ENCODE measurements around the gene HK1.
A peak's percentile ranks its signal among the peaks of the same experiment; 100 is the strongest.

Gene HK1

DNA sequence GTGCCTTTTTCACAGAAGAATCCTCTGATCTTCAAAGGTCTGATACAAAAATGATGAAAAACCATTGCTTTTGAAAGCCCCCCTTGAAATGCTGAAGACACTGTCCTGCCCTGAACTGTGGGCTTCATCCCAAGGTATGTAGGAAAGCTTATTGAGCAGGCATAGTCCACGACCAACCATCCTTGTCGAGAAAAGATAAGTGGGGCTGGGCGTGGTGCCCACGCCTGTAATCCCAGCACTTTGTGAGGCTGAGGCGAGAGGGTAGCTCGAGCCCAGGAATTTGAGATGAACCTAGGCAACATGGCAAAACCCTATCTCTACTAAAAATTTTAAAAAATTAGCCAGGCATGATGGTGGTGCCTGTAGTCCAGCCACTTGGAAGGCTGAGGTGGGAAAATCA, 112.9 kb downstream of the HK1 start:
- Histone ChIP-seq H4K20me1 (ENCODE audit: insufficient read depth, low read length) (no peaks in the 10 kb centered on the region), H3K4me2 (ENCODE audit: low read length) (no peak overlapping the region), H3K4me3 (ENCODE audit: low read length) (no peak overlapping the region), H3K9ac (ENCODE audit: low read length) (no peak overlapping the region), H3K9me3 (ENCODE audit: insufficient read depth, low read length) (no peaks in the 10 kb centered on the region), H3K27ac (ENCODE audit: low read length) (no peak overlapping the region), H3K79me2 (ENCODE audit: low read length) (no peaks in the 10 kb centered on the region), H3K36me3 (replicated peaks; ENCODE audit: low read depth, low read length) (no peaks in the 10 kb centered on the region), H3K4me1 (ENCODE audit: low read length) (no peaks in the 10 kb centered on the region), H3K27me3 (ENCODE audit: low read depth, low read length) (no peaks in the 10 kb centered on the region), H2AFZ (ENCODE audit: low read depth, low read length) (no peak overlapping the region)
- TF ChIP-seq, protein P1, sequence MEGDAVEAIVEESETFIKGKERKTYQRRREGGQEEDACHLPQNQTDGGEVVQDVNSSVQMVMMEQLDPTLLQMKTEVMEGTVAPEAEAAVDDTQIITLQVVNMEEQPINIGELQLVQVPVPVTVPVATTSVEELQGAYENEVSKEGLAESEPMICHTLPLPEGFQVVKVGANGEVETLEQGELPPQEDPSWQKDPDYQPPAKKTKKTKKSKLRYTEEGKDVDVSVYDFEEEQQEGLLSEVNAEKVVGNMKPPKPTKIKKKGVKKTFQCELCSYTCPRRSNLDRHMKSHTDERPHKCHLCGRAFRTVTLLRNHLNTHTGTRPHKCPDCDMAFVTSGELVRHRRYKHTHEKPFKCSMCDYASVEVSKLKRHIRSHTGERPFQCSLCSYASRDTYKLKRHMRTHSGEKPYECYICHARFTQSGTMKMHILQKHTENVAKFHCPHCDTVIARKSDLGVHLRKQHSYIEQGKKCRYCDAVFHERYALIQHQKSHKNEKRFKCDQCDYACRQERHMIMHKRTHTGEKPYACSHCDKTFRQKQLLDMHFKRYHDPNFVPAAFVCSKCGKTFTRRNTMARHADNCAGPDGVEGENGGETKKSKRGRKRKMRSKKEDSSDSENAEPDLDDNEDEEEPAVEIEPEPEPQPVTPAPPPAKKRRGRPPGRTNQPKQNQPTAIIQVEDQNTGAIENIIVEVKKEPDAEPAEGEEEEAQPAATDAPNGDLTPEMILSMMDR (IDR thresholded peaks at IDR 0.05; ENCODE audit: low read depth, low read length): no peak
- TF ChIP-seq EZH2phosphoT487 (IDR thresholded peaks at IDR 0.05; ENCODE audit: low read depth): no peak

DNA sequence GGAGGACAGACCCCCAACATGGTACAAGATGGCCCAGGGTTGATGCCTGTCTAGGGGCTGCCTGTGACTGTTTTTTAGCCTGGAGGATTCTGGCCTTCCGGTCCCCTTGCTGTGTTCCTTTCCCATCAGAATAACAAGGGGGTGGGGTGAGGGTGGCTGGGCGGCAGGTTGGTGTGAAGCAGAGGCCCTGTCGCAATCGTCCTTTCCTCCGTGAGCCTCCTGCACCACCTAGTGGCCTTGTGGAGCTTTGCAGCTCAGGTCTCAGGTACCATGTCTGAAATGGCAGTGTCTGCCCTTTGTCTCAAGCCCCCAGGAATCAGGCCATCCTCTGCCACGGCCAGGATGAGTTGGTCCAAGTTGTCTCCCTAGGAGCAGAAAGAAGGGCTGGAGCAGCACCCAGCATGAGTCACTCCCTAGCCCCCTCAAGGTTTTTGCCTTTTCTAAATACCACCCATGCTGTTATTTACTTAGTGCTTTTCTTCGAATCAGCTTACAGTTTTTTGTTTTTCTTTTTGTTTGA, 114.2 kb downstream of the HK1 start:
- no peak overlapping the region for H3K4me3 ChIP-seq (ENCODE audit: low read length)
- H3K4me1 ChIP-seq (ENCODE audit: low read length): no peaks in the 10 kb centered on the region
- no peaks in the 10 kb centered on the region for H3K9me3 ChIP-seq (ENCODE audit: insufficient read depth, low read length)
- TF ChIP-seq, protein P1 (IDR thresholded peaks at IDR 0.05; ENCODE audit: low read depth, low read length): peak; percentile 70
- no peak for TF ChIP-seq EZH2phosphoT487 (IDR thresholded peaks at IDR 0.05; ENCODE audit: low read depth)
- H2AFZ ChIP-seq (ENCODE audit: low read depth, low read length): no peak overlapping the region
- H3K27ac ChIP-seq (ENCODE audit: low read length): no peak overlapping the region
- no peaks in the 10 kb centered on the region for H3K36me3 ChIP-seq (replicated peaks; ENCODE audit: low read depth, low read length)
- H3K4me2 ChIP-seq (ENCODE audit: low read length): no peak overlapping the region
- H3K79me2 ChIP-seq (ENCODE audit: low read length): no peaks in the 10 kb centered on the region
- no peaks in the 10 kb centered on the region for H3K27me3 ChIP-seq (ENCODE audit: low read depth, low read length)
- H4K20me1 ChIP-seq (ENCODE audit: insufficient read depth, low read length): no peaks in the 10 kb centered on the region
- H3K9ac ChIP-seq (ENCODE audit: low read length): no peak overlapping the region

DNA sequence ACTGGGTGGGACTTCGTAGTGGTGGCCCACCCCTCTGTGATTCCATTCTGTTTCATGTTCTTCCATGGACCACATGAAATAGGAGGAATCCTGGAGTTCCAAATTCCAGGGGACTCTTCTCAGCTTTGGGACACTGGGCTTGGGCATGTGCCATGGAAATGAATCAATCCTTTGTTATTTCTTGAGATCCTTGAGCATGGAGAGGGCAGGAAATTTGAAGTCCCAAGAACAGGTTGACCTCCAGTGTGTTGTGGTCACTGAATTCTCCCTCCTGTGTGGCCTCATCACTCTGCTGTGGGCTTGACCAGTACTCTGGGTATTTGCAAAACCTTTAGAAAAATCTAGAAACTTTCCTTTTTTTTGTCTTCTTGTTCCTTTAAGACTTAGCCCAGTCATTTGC, 115.7 kb downstream of the HK1 start:
- no peak overlapping the region for H3K4me3 ChIP-seq (ENCODE audit: low read length)
- no peak overlapping the region for H3K4me2 ChIP-seq (ENCODE audit: low read length)
- H3K36me3 ChIP-seq (replicated peaks; ENCODE audit: low read depth, low read length): no peaks in the 10 kb centered on the region
- TF ChIP-seq, protein P1 (IDR thresholded peaks at IDR 0.05; ENCODE audit: low read depth, low read length): no peak
- TF ChIP-seq EZH2phosphoT487 (IDR thresholded peaks at IDR 0.05; ENCODE audit: low read depth): no peak
- H3K27me3 ChIP-seq (ENCODE audit: low read depth, low read length): no peaks in the 10 kb centered on the region
- H2AFZ ChIP-seq (ENCODE audit: low read depth, low read length): no peak overlapping the region
- no peaks in the 10 kb centered on the region for H3K9me3 ChIP-seq (ENCODE audit: insufficient read depth, low read length)
- H3K79me2 ChIP-seq (ENCODE audit: low read length): no peaks in the 10 kb centered on the region
- no peak overlapping the region for H3K27ac ChIP-seq (ENCODE audit: low read length)
- H3K9ac ChIP-seq (ENCODE audit: low read length): no peak overlapping the region
- no peaks in the 10 kb centered on the region for H4K20me1 ChIP-seq (ENCODE audit: insufficient read depth, low read length)
- no peaks in the 10 kb centered on the region for H3K4me1 ChIP-seq (ENCODE audit: low read length)

DNA sequence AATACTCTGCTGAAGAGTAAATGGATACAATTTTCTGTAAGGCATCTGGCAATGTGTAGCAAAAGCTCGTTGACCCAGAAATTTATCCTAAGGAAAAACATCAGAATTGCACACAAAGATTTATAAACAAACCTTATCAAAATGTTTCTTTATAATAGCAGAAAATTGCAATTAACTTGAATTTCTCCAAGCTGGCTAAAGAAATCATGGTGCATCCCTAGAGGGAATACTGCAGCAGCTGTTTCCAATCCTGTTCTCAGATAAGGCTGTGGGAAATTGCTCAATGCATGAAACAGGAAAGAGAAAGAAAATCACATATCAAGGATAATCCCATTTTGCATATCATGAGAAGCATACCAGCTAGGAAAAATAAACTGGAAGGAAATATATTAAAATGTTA, 119.7 kb downstream of the HK1 start:
- no peak overlapping the region for H3K4me3 ChIP-seq (ENCODE audit: low read length)
- H3K27ac ChIP-seq (ENCODE audit: low read length): no peak overlapping the region
- no peaks in the 10 kb centered on the region for H3K36me3 ChIP-seq (replicated peaks; ENCODE audit: low read depth, low read length)

More for the DNA sequence above, 119.7 kb downstream of the HK1 start:
- no peak overlapping the region for H3K9ac ChIP-seq (ENCODE audit: low read length)
- no peaks in the 10 kb centered on the region for H3K4me1 ChIP-seq (ENCODE audit: low read length)
- H3K79me2 ChIP-seq (ENCODE audit: low read length): no peaks in the 10 kb centered on the region
- no peaks in the 10 kb centered on the region for H4K20me1 ChIP-seq (ENCODE audit: insufficient read depth, low read length)
- no peaks in the 10 kb centered on the region for H3K27me3 ChIP-seq (ENCODE audit: low read depth, low read length)
- H3K9me3 ChIP-seq (ENCODE audit: insufficient read depth, low read length): no peaks in the 10 kb centered on the region
- no peak for TF ChIP-seq EZH2phosphoT487 (IDR thresholded peaks at IDR 0.05; ENCODE audit: low read depth)
- TF ChIP-seq, protein P1 (IDR thresholded peaks at IDR 0.05; ENCODE audit: low read depth, low read length): no peak
- no peak overlapping the region for H2AFZ ChIP-seq (ENCODE audit: low read depth, low read length)
- H3K4me2 ChIP-seq (ENCODE audit: low read length): no peak overlapping the region
